GM12874 (cell line): Measurements from ENCODE around the gene PREX1.

Source experiments
- TF ChIP-seq, protein P1 (sequence below): IDR thresholded peaks from 2 replicates; pipeline ENCODE4 v1.5.1; 2011; ENCODE audit warnings: low read depth, mild to moderate bottlenecking, control low read depth, low read length, moderate library complexity; ENCODE audit not compliant: insufficient read depth

PREX1 gene

GRCh38 chr20:48688579-48688978 lies 139.2 kb downstream of the PREX1 start:
- TF ChIP-seq, protein P1, sequence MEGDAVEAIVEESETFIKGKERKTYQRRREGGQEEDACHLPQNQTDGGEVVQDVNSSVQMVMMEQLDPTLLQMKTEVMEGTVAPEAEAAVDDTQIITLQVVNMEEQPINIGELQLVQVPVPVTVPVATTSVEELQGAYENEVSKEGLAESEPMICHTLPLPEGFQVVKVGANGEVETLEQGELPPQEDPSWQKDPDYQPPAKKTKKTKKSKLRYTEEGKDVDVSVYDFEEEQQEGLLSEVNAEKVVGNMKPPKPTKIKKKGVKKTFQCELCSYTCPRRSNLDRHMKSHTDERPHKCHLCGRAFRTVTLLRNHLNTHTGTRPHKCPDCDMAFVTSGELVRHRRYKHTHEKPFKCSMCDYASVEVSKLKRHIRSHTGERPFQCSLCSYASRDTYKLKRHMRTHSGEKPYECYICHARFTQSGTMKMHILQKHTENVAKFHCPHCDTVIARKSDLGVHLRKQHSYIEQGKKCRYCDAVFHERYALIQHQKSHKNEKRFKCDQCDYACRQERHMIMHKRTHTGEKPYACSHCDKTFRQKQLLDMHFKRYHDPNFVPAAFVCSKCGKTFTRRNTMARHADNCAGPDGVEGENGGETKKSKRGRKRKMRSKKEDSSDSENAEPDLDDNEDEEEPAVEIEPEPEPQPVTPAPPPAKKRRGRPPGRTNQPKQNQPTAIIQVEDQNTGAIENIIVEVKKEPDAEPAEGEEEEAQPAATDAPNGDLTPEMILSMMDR: no peak

DNA sequence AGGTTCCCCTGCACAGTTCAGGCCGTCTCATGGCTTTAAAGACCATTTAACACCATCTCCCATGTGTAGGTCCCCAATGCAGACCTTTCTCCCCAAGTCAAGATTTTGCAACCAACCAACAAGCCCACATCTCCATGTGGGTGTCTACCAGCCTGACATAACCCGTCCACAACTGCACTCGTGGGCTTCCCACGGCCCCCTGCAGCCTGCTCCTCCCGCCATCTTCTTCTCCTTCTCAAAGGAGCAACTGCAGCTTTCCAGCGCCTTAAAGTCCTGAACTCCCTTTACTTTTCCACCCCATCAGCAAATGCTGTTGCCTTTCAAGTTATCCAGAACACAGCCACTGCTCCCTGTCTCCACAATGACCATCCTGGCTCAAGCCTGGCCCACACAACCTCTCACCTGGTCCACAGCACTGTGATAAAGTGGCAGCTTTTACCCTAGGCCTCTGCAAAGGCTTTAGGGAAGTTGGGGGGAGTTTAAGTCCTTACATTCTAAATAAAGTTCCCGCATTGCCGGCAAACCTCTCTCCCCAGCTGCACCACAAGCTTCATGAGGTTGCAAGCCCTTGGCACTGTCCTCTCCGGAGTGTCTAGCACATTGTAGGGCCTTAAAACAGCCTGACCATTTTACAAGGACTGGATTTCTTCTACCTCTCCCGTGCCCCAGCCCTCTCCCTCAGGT lies 140.5 kb downstream of the PREX1 start:
- TF ChIP-seq, protein P1: no peak

DNA sequence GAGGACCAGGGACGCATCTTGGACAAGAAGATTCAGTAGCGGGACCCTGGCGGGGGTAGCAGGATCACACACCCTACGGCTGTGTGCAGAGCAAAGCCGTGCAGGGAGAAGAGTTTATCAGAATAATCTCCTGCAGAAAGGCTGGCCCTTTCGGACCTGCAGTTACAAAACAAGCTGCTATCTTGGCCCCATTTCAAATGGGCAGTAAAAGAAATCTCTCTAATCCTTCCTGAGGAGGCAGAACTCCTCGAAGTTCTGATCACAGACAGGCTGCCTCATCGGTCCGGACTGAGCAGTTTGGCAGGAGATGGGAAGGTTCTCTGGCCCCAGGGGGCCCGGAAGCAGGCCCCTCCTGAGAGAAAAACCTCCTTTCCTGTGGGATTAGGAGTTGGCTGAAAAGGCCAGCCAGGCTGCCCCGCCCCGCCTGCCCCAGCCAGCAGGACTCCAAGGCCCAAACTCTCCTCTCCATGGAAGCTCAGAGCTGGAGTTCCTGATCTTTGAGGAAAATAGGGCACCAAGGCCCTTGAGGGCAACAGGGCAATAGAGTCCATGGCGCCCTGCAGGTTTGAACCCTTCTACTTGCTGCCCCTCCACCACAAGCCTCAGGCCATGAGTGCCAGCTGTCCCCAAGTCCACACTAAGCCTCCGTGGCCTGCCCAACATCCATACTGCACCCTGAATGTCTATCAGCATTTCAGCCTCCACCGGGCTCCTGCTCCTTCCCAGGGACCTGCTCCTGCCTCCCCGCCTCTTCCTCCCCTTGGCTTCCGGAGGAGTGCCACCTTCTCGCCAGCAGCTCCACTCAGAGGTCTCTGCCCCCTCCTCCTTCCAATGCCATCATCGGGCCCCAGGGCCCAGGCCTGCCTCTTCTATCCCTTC lies 141.3 kb downstream of the PREX1 start:
- TF ChIP-seq, protein P1: no peak

GRCh38 chr20:48685300-48685699 lies 142.5 kb downstream of the PREX1 start:
- TF ChIP-seq, protein P1: no peak

- TF ChIP-seq, protein P1: no peak
These were observed 143.2 kb downstream of the PREX1 start for GRCh38 chr20:48684501-48685041.

GRCh38 chr20:48683467-48684175 lies 144.2 kb downstream of the PREX1 start:
- TF ChIP-seq, protein P1: no peak
